ENCODE results near the gene STUB1. TPM values are rescaled to one million over a fixed set of nuclear protein-coding genes. Genes with fewer than 3 reads are reported as not detected.

Gene STUB1
- total RNA-seq, 1 experiment from 2014 or later, result 83.1 TPM

Other genes starting within 250 kb of the STUB1 start
- gene CAPN15, start 152.7 kb upstream of the STUB1 start, total RNA-seq (2014; rRNA removed; shearing (Covaris generic)), result 32.4 and 41.4 TPM in 2 replicates
- 0.05 TPM in 1 of 2 replicates, not detected in the other for gene PRR35, start 120.0 kb upstream of the STUB1 start, total RNA-seq (2014; rRNA removed; shearing (Covaris generic))
- 0.12 and 0.35 TPM in 2 replicates for gene NHLRC4, start 113.4 kb upstream of the STUB1 start, total RNA-seq (2014; rRNA removed; shearing (Covaris generic))
- gene PIGQ, start 110.4 kb upstream of the STUB1 start, total RNA-seq (2014; rRNA removed; shearing (Covaris generic)), result 16.7 and 18.3 TPM in 2 replicates
- 10.7 and 11.9 TPM in 2 replicates for gene RAB40C, start 90.3 kb upstream of the STUB1 start, total RNA-seq (2014; rRNA removed; shearing (Covaris generic))
- gene WFIKKN1, start 49.4 kb upstream of the STUB1 start, total RNA-seq (2014; rRNA removed; shearing (Covaris generic)), result 0.15 and 0.43 TPM in 2 replicates
- 84.3 and 106 TPM in 2 replicates for gene METTL26, start 44.1 kb upstream of the STUB1 start, total RNA-seq (2014; rRNA removed; shearing (Covaris generic))
- 60.2 and 87.0 TPM in 2 replicates for gene MCRIP2, start 38.6 kb upstream of the STUB1 start, total RNA-seq (2014; rRNA removed; shearing (Covaris generic))
- gene WDR90, start 31.0 kb upstream of the STUB1 start, total RNA-seq (2014; rRNA removed; shearing (Covaris generic)), result 13.1 and 14.6 TPM in 2 replicates
- gene RHOT2, start 12.3 kb upstream of the STUB1 start, total RNA-seq (2014; rRNA removed; shearing (Covaris generic)), result 39.6 and 47.4 TPM in 2 replicates
- 2.2 and 2.3 TPM in 2 replicates for gene RHBDL1, start 4.7 kb upstream of the STUB1 start, total RNA-seq (2014; rRNA removed; shearing (Covaris generic))
- 46.5 and 52.1 TPM in 2 replicates for gene JMJD8, start 3.9 kb downstream of the STUB1 start, total RNA-seq (2014; rRNA removed; shearing (Covaris generic))
- 8.8 and 10.2 TPM in 2 replicates for gene WDR24, start 10.0 kb downstream of the STUB1 start, total RNA-seq (2014; rRNA removed; shearing (Covaris generic))
- 1.7 and 2.0 TPM in 2 replicates for gene FBXL16, start 25.4 kb downstream of the STUB1 start, total RNA-seq (2014; rRNA removed; shearing (Covaris generic))
- gene METRN, start 34.7 kb downstream of the STUB1 start, total RNA-seq (2014; rRNA removed; shearing (Covaris generic)), result 30.3 and 61.8 TPM in 2 replicates
- gene ANTKMT, start 40.7 kb downstream of the STUB1 start, total RNA-seq (2014; rRNA removed; shearing (Covaris generic)), result 19.9 and 22.9 TPM in 2 replicates
- gene CCDC78, start 46.0 kb downstream of the STUB1 start, total RNA-seq (2014; rRNA removed; shearing (Covaris generic)), result 4.1 and 4.5 TPM in 2 replicates
- 9.3 and 11.7 TPM in 2 replicates for gene HAGHL, start 46.7 kb downstream of the STUB1 start, total RNA-seq (2014; rRNA removed; shearing (Covaris generic))
- gene CIAO3, start 60.6 kb downstream of the STUB1 start, total RNA-seq (2014; rRNA removed; shearing (Covaris generic)), result 32.4 and 36.8 TPM in 2 replicates
- 0.29 and 0.54 TPM in 2 replicates for gene MSLN, start 80.3 kb downstream of the STUB1 start, total RNA-seq (2014; rRNA removed; shearing (Covaris generic))
- gene RPUSD1, start 108.0 kb downstream of the STUB1 start, total RNA-seq (2014; rRNA removed; shearing (Covaris generic)), result 31.7 and 33.1 TPM in 2 replicates
- gene CHTF18, start 108.2 kb downstream of the STUB1 start, total RNA-seq (2014; rRNA removed; shearing (Covaris generic)), result 10.9 and 12.1 TPM in 2 replicates
- not detected in 2 replicates for gene GNG13, start 120.3 kb downstream of the STUB1 start, total RNA-seq (2014; rRNA removed; shearing (Covaris generic))

Data from NCI-H460 (cell line).